Epithelial cell of proximal tubule (primary cell): ENCODE results near the gene DPP8. TPM values are rescaled to one million over a fixed set of nuclear protein-coding genes. Genes with fewer than 3 reads are reported as not detected.
"Not testable (repeated sequence)": the region's sequence is repeated elsewhere in the genome, so short reads cannot be mapped to it uniquely, and the experiment has no call there.

ENCODE experiments used
- DNase-seq: peaks from one replicate; pipeline ENCODE4 v3.0.0-alpha.2; 2011; ENCODE audit warnings: low read depth
- H3K4me3 ChIP-seq: 2 replicates; pipeline ENCODE4 v1.5.1; 2011; ENCODE audit warnings: low read depth, mild to moderate bottlenecking, low read length
- total RNA-seq: library from RNA; depleted of rRNA; stranded (reverse); fragments of >200 nt; gene quantifications from 2 replicates; pipeline ENCODE4 v1.2.3, GENCODE V29; 2015
- TF ChIP-seq, protein P1 (sequence below): conservative IDR thresholded peaks from 2 replicates; pipeline ENCODE4 v1.5.1; 2012; ENCODE audit warnings: low read depth, mild to moderate bottlenecking, low read length

DPP8 gene
- total RNA-seq, 1 donor from 2014 or later = 25.7 TPM

DNA sequence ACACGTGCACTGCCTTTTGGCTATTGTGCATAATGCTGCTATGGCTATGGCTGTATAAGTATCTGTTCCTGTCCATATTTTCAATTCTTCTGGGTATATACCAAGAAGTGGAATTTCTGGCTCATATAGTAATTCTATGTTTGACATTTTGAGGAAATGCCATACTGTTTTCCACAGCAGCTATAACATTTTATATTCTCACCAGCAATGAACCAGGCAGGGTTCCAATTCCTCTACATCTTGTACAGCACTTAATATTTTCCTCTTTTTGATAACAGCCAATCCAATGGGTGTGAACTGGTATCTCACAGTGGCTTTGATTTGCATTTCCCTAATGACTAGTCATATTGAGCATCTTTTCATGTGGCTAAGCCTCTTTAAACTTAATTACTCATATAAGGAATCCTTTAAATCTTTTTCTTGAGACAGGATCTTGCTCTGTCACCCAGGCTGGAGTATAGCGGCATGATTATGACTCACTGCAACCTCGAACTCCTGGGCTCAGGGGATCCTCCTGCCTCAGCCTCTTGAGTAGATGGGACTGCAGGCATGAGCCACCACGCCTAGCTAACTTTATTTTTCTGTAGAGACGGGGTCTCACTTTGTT is 56.6 kb downstream of the DPP8 start:
- no peak overlapping the region for H3K4me3 ChIP-seq
- TF ChIP-seq, protein P1, sequence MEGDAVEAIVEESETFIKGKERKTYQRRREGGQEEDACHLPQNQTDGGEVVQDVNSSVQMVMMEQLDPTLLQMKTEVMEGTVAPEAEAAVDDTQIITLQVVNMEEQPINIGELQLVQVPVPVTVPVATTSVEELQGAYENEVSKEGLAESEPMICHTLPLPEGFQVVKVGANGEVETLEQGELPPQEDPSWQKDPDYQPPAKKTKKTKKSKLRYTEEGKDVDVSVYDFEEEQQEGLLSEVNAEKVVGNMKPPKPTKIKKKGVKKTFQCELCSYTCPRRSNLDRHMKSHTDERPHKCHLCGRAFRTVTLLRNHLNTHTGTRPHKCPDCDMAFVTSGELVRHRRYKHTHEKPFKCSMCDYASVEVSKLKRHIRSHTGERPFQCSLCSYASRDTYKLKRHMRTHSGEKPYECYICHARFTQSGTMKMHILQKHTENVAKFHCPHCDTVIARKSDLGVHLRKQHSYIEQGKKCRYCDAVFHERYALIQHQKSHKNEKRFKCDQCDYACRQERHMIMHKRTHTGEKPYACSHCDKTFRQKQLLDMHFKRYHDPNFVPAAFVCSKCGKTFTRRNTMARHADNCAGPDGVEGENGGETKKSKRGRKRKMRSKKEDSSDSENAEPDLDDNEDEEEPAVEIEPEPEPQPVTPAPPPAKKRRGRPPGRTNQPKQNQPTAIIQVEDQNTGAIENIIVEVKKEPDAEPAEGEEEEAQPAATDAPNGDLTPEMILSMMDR = no peak
- DNase-seq = no peak

DNA sequence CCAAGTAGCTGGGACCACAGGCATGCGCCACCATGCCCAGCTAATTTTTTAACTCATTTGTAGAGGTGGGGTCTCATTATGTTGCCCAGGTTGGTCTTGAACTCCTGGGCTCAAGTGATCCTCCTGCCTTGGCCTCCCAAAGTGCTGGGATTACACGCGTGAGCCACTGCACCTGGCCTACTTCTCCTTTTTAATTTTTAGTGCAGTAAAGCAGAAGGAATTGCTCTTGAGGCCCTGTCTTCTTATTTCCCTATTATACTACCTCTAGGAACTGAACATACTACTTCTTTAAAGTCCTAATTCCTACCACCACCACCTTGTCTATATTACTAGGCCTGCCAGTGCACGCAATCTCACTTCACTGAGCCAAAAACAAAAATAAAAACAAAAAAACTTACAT is 62.2 kb downstream of the DPP8 start:
- not testable (repeated sequence) for H3K4me3 ChIP-seq, DNase-seq

DNA sequence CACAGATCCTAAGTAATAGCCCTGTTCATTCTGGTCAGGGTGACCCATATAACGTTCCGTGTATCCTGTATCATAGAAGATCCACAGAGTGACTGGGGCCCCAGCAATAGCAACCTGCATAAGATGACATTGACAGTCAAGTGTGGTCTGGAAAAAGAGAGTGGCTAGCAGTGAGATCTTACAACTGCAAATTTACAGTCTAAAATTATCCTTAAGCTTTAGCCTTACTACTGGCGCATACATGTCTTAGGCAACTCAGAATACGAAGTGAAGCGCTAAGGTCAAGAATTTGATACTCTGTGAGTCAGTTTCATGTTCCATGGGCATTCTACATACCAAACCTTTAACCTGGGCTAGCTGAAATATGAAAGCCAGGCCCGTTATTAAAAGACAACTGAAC is 65.5 kb downstream of the DPP8 start:
- TF ChIP-seq, protein P1 = no peak
- H3K4me3 ChIP-seq = no peak overlapping the region
- DNase-seq = no peak

DNA sequence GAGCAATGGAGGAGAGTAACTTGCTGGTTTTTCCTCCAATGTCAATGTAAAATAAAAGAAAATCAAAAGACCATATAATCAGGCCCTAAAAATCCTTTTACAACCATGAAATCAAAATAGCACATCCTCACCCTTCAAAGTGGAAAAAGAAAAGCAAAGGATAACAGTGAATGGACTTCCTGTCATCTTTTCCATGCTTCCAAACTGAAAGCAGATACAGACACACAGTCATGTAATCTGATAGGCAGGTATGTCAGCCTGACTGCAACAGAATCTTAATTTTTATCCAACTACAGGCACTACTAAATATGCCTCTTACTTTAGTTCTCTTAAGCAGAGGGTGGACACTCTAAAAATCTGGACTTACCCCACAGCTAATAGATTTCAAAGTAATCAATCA is 66.9 kb downstream of the DPP8 start:
- TF ChIP-seq, protein P1 = no peak
- no peak overlapping the region for H3K4me3 ChIP-seq
- DNase-seq = no peak

DNA sequence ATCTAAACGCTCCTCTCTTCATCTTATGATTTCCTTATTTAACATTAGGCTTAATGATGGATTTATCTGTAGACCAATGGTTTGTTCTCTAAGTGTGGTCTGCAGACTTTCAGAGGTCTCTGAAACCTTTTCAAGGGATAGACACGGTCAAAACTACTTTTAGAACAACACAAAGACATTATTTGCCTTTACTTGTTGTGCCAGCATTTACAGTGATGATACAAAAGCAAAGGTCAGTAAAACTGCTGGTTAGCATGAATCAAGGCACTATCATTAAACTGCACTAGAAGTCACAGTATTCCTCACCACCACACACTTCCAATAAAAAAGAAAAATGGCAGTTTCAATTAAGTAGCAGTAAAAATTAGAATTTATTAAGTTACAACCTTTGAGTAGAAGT is 70.3 kb downstream of the DPP8 start:
- TF ChIP-seq, protein P1 = no peak
- no peak for DNase-seq
- H3K4me3 ChIP-seq = no peak overlapping the region

DNA sequence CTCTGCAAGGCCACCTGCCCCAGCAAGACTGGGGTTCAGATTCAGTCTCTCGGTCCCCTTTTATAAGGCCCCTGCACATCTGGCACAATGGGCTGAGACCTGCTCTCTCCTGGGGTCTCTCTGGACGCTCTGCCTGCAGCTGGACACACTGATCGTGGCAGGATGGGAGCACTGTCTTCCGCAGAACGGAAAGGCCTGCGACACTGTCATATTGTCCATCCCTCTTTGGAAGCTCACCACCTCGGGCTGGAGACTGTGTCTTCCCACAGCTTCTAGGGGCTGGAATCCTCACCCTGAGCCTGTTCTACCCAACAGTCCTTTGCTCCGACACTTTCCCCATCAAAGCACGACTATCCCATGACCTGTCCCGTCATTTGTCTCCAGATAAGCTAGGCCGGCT is 83.3 kb downstream of the DPP8 start:
- TF ChIP-seq, protein P1 = no peak
- H3K4me3 ChIP-seq = no peak overlapping the region
- no peak for DNase-seq

DNA sequence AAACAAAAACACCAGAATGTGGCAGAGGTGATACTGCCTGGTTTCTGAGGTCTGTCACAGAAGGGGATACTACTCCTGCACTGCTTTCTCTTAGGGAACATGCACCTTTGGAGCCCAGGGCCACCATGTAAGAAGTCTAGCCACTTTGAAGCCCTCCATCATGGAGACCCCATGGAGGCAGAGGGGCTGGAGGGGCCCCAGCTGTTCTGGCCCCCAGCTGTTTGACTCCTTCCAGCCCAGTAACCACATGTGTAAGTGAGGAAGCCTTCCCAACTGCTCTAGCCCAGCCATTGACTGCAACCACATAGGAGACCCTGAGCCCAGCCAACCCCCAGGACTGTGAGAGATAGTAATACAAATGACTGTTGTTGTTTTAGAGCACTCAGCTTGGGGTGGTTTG is 85.8 kb downstream of the DPP8 start:
- DNase-seq = no peak
- no peak overlapping the region for H3K4me3 ChIP-seq
- TF ChIP-seq, protein P1 = no peak
